HG03066 (cell line): Measurements from ENCODE around the gene LYRM4.

Experiments used
- ATAC-seq: cut with Tn5 transposase; IDR thresholded peaks from one replicate; pipeline ENCODE4 v1.9.1; 2021; ENCODE audit warnings: low read depth; ENCODE audit not compliant: unreplicated experiment

The LYRM4 gene

DNA sequence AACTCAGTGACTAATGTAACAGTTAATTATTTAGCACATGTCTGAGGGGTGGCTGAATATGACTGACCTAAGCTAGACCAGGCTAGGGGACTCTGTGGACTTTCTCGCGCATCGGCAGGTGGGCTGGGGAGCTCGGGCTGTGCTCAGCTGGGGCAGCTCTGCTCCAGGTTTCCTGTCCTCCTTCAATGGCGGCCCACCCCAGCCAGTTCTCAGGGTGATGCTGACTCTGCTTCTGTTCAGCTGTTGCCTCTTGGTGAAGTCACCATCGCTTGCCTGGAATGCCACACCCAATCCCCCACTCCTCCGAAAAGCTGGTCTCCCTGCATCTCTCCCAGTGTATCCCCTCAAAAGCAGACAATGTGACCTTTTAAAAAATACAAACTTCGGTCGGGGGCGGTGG is 155.6 kb downstream of the LYRM4 start:
- no peak for ATAC-seq

GRCh38 chr6:5104667-5105066 is 156.1 kb downstream of the LYRM4 start:
- ATAC-seq: no peak

- no peak for ATAC-seq
Observed at GRCh38 chr6:5103250-5103649, 157.5 kb downstream of the LYRM4 start.

- no peak for ATAC-seq
Observed at GRCh38 chr6:5102267-5102970, 158.3 kb downstream of the LYRM4 start.

GRCh38 chr6:5100806-5101205 is 159.9 kb downstream of the LYRM4 start:
- no peak for ATAC-seq

DNA sequence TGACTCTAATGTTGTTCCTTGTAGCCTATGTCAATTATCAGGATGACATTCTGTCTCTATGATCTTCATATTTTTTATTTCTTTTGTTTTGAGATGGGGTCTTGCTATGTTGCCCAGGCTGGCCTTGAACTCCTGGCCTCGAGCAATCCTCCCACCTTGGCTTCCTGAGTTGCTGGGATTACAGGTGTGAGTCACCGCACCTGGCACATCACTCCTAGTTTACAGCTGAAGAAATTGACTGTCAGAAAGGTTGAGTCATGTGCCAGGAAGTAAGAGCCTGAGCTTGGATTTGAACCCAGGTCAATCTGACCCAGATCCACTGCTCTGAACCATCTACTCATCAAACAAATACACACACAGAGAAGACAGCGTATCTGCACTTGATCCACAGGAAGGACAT is 161.2 kb downstream of the LYRM4 start:
- no peak for ATAC-seq

DNA sequence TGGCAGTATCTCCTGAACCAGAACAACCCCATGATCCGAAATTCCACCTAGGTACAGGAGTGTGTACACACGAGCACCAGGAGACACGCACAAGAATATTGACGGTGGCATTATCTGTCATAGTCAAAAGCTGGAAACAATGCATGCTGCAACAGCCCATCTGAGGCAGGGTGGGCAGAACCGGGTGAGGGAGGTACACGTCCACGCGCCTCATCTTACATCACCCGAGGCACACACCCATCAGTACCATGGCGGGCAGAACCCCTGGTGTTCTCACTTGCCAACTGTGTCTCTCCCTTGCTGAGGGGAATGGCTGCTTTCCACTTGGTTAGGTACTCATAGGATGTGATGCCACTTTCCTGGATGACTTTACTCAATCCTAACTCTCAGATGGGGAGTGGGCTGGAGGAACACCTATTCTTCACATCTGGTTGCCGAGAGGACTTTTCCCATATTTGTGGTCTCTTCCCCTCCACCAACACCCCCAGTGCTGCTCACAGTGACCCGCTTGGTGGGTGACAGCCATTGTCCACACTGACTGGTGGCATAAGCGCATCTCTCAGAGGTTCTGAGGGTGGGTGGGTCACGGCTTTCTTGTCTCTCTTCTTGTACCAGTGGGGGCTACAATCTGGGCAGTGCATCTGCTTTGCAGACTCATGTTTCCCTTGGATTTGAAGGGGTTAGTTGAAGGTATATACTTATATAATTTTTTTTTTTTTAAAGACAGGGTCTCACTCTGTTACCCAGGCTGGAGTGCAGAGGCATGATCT is 162.1 kb downstream of the LYRM4 start:
- ATAC-seq: no peak

DNA sequence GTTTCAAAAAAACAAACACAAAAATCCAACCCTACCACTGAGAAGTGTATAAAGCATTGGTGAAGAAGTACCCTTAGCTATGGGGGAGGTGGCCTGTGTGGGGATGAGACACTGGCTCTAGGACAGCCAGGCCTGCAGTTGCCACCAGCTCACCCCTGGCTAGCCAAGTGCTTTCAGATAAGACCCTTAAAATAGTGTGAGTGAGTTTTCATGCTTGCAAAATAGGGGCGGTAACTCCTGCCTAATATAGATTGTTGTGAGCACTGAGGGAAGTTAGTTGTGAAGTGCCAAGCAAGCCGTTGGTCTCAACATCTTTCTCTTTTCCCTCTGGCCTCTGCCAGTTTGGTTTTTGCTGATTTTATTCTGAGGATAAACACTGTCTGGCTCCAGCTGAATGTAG is 164.3 kb downstream of the LYRM4 start:
- ATAC-seq: no peak

DNA sequence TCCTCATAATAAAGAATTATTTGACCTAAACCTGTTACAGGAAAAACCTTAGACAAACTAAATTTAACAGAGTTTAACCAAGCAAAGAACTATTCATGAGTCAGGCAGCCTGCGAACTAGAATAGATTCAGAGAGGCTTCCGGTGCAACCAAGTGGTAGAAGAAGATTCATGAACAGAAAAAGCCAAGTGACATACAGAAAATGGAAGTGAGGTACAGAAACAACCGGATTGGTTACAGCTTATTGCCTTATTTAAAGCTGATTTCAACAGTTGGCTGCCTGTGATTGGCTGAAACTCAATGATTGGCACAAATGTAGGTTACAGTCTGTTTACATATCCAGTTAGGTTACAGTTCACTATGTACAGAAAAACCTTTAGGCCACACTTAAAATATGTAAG is 165.5 kb downstream of the LYRM4 start:
- ATAC-seq: peak; percentile 88

GRCh38 chr6:5094327-5094726 is 166.4 kb downstream of the LYRM4 start:
- no peak for ATAC-seq

DNA sequence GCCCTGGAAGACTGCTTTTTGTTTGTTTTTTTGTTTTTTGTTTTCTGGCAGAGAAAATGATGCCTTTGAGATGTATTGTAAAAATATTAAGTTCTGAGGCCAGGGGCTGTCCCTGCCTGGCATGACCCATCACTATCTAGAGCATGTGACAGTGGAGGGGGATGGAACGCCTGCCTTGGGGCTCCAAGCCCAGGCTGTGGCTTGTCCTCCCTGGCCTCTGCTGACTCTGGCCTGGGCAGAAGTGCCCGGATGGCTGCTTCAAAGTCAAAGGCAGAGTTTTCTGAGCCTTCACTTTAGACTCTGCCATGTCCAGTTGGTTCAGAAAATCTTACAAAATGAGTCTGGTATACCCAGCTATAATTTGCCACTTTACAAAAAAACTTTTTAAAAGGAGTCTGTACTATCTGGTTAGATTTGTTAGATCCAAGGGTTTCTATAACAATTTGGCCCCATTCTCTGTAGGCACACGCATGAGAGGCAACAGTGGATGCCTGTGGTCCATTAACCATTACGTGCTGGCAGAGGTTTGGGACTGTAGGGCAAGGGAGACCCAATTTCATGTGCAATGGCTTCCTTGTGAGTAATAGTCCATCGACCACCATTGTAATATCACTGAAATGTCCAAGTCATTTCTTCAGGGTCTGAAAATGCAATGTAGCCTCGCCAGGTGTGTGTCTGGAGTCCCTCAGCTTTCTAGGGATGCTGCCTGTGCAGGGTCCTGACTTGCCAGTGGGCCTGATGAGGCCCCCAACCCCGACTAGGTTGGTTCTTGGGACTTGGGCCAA is 167.3 kb downstream of the LYRM4 start:
- ATAC-seq: no peak

- ATAC-seq: no peak
Observed at GRCh38 chr6:5091210-5092069, 169.3 kb downstream of the LYRM4 start.

GRCh38 chr6:5090603-5091002 is 170.1 kb downstream of the LYRM4 start:
- no peak for ATAC-seq

DNA sequence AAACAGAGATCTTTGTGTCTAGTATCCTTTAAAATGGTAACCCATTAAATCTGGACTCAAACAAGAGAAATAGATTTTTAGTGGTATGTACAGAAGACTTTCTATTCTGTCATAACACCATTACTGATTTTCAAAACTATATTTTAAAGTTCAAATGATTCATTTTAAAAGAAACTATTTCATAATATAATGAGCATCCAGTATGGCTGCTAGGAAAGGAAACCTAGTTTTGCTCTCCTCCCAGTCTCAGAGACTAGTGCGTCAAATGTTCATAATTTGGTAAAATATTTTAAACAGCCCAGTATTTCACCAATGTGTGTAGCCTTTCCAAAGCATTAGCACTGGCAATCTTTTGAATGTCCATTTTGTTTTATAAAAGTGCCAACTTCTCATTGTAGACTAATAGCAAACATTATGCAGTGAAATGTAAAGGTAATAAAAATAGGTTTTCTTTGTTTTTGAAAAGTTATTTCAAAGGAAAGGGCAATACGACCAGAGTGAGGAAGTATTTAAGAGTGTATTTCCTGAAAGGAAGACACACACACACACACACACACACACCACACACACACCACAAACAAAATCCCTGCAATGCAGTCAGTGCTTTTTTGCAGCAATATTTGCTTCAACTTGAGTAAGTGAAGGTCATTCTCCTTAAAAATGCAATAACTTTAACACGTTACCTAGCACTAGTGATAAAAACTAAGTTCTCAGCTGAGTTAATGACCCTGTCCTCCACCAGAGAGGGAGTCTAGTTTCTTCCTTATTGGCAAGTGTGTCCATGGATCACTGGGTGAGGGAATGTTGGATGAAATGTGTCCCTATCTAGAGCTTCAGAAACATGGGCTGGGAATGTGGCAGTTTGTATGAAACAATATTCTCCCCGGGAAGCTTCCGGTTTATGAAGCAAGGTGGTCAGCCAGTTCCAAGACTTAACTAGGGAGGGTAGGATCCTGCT is 171.0 kb downstream of the LYRM4 start:
- ATAC-seq: no peak

DNA sequence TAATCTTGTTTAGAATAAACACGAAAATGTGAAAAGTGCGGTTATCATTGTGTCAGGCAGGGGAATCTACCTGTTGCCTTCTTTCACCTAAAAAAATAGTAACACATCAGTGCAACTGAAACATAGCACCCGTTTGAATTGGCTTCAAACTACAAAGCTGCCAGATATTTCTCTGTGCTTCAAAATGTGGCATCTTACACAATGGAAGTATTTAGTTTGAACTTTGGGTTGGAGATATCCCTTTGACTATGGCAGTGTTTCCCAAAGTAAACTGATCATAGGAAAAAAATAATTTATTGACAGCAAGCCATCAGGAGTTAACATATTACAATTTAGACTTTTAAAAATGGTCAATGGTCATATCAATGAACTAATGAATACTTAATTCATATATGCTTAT is 172.0 kb downstream of the LYRM4 start:
- ATAC-seq: no peak

GRCh38 chr6:5087389-5087788 is 173.4 kb downstream of the LYRM4 start:
- ATAC-seq: no peak

DNA sequence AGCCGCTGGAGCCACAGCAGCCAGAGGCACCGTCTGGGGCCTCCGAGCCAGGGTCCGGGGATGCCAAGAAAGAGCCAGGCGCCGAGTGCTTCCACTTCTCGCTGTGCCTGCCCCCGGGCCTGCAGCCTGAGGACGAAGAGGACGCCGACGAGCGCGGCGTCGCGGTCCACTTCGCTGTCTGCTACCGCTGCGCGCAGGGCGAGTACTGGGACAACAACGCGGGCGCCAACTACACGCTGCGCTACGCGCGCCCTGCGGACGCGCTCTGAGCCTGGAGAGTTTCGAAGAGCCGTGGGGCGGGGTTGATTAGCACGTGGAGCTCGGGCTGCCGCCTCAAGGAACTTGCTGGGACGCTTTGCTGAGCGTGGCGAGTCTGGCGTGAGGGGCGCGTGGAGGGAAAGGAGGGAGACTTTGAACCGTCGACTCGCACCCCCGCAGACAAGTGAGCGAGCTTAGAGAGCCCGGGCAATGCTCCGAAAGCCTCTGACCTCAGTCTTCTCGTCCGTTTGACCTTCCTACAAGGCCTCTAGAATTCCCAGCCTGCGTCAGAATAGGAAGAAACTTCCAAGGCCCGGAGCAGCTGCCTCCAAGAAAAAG is 174.4 kb downstream of the LYRM4 start:
- ATAC-seq: no peak

DNA sequence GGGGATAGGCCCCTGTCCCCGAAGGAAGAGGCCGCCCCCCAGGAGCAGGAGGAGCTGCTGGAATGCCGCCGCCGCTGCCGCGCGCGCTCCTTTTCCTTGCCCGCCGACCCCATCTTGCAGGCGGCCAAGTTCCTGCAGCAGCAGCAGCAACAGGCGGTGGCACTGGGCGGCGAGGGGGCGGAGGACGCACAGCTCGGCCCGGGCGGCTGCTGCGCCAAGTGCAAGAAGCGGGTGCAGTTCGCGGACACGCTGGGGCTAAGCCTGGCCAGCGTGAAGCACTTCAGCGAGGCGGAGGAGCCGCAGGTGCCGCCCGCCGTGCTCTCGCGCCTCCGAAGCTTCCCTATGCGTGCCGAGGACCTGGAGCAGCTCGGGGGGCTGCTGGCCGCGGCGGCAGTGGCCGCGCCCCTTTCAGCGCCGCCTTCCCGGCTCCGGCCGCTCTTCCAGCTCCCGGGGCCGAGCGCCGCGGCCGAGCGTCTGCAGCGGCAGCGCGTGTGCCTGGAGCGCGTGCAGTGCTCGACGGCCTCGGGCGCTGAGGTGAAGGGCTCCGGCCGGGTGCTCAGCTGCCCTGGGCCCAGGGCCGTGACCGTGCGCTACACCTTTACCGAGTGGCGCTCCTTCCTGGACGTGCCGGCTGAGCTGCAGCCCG is 175.0 kb downstream of the LYRM4 start:
- peak; percentile 32 for ATAC-seq
